HCT116 (cell line): Measurements from ENCODE around the gene PTPN7.

ENCODE experiments used
- EGR1 ChIP-seq: IDR thresholded peaks from 2 replicates; pipeline ENCODE4 v1.6.1; 2012; ENCODE audit warnings: low read depth
- EZH2phosphoT487 ChIP-seq: fragments of 200-600 bp; IDR thresholded peaks from 2 replicates; pipeline ENCODE4 v1.6.1; 2018; ENCODE audit warnings: antibody characterized with exemption, borderline replicate concordance
- POLR2AphosphoS5 ChIP-seq: IDR thresholded peaks from 2 replicates; pipeline ENCODE4 v1.6.1; 2011; ENCODE audit warnings: mild to moderate bottlenecking, low read depth, low read length, moderate library complexity
- REST ChIP-seq: IDR thresholded peaks from 2 replicates; pipeline ENCODE4 v1.6.1; 2012; ENCODE audit warnings: low read depth
- SP1 ChIP-seq: IDR thresholded peaks from 2 replicates; pipeline ENCODE4 v1.6.1; 2012; ENCODE audit warnings: low read depth
- TF ChIP-seq, protein P1 (sequence below), 3 experiments: fragments of 200-600 bp in 1 of 3; sonication (generic) in 1 of 3; IDR thresholded peaks in 2 of 3; conservative IDR thresholded peaks in 1 of 3; 2 replicates each; pipeline ENCODE4 v1.5.1; 2012 to 2017; ENCODE audit warnings: low read depth in 2 of 3, low read length in 2 of 3, antibody characterized with exemption in 1 of 3, borderline replicate concordance in 1 of 3, control low read depth in 1 of 3, mild to moderate bottlenecking in 1 of 3, mixed read lengths in 1 of 3, mixed run types in 1 of 3, moderate library complexity in 1 of 3; ENCODE audit not compliant: insufficient read depth in 1 of 3
- TF ChIP-seq, protein P2 (sequence below): IDR thresholded peaks from 2 replicates; pipeline ENCODE4 v1.6.1; 2011; ENCODE audit warnings: mild to moderate bottlenecking, low read length, moderate library complexity; ENCODE audit not compliant: insufficient replicate concordance; ENCODE audit errors: extremely low read depth

DNA sequence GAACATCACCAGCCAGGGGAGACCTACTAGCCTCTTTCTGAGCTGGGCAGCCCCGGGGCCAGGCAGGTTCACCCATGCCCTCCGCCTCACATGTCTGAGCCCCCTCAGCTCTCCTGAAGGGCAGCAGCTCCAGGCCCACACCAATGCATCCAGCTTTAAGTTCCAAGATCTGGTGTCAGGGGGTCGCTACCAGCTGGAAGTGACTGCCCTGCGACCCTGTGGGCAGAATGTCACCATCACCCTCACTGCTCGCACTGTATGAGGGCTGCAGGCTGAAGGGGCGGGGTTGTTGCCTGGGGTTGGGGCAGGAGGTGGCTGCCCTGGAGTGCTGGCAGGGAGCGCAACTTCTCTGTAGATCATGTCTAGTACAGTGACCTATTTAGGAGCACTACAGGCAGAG lies 8.5 kb upstream of the PTPN7 start:
- TF ChIP-seq SP1 (no peak), REST (no peak), EZH2phosphoT487 (no peak), POLR2AphosphoS5 (no peak), EGR1 (no peak)
- TF ChIP-seq, protein P1, sequence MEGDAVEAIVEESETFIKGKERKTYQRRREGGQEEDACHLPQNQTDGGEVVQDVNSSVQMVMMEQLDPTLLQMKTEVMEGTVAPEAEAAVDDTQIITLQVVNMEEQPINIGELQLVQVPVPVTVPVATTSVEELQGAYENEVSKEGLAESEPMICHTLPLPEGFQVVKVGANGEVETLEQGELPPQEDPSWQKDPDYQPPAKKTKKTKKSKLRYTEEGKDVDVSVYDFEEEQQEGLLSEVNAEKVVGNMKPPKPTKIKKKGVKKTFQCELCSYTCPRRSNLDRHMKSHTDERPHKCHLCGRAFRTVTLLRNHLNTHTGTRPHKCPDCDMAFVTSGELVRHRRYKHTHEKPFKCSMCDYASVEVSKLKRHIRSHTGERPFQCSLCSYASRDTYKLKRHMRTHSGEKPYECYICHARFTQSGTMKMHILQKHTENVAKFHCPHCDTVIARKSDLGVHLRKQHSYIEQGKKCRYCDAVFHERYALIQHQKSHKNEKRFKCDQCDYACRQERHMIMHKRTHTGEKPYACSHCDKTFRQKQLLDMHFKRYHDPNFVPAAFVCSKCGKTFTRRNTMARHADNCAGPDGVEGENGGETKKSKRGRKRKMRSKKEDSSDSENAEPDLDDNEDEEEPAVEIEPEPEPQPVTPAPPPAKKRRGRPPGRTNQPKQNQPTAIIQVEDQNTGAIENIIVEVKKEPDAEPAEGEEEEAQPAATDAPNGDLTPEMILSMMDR (IDR thresholded peaks at IDR 0.05 in 2 of 3, conservative IDR thresholded peaks at IDR 0.05 in 1 of 3; ENCODE audit: borderline replicate concordance in 1 of 3, insufficient read depth in 1 of 3, low read depth in 2 of 3, low read length in 2 of 3) = no peak
- TF ChIP-seq, protein P2, sequence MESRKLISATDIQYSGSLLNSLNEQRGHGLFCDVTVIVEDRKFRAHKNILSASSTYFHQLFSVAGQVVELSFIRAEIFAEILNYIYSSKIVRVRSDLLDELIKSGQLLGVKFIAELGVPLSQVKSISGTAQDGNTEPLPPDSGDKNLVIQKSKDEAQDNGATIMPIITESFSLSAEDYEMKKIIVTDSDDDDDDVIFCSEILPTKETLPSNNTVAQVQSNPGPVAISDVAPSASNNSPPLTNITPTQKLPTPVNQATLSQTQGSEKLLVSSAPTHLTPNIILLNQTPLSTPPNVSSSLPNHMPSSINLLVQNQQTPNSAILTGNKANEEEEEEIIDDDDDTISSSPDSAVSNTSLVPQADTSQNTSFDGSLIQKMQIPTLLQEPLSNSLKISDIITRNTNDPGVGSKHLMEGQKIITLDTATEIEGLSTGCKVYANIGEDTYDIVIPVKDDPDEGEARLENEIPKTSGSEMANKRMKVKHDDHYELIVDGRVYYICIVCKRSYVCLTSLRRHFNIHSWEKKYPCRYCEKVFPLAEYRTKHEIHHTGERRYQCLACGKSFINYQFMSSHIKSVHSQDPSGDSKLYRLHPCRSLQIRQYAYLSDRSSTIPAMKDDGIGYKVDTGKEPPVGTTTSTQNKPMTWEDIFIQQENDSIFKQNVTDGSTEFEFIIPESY = no peak
